OCI-LY1 (cell line): ENCODE results near the gene LCN9.
A peak's percentile ranks its signal among the peaks of the same experiment; 100 is the strongest.
"Not testable (repeated sequence)": the region's sequence is repeated elsewhere in the genome, so short reads cannot be mapped to it uniquely, and the experiment has no call there.

Source experiments
- H2AFZ ChIP-seq: fragments of 200-600 bp; sonication (generic), shearing (Covaris generic); 2 replicates; pipeline ENCODE4 v1.6.0; 2014; ENCODE audit warnings: antibody characterized with exemption, mild to moderate bottlenecking, low read length
- H3F3A ChIP-seq: fragments of 200-600 bp; sonication (generic), shearing (Covaris generic); 2 replicates; pipeline ENCODE4 v1.6.0; 2014; ENCODE audit warnings: mild to moderate bottlenecking, antibody characterized with exemption, low read length, moderate library complexity; ENCODE audit not compliant: insufficient read depth
- H3K27ac ChIP-seq: fragments of 200-600 bp; sonication (generic); 2 replicates; pipeline ENCODE4 v1.5.1; 2014; ENCODE audit warnings: low read length, mixed run types, mild to moderate bottlenecking, low read depth; ENCODE audit not compliant: poor library complexity, severe bottlenecking
- H3K27me3 ChIP-seq: fragments of 200-600 bp; sonication (generic); 2 replicates; pipeline ENCODE4 v1.6.0; 2014; ENCODE audit warnings: antibody characterized with exemption, mild to moderate bottlenecking, low read length, moderate library complexity; ENCODE audit not compliant: insufficient read depth
- H3K36me3 ChIP-seq: fragments of 200-600 bp; sonication (generic); 2 replicates; pipeline ENCODE4 v1.6.1; 2014; ENCODE audit warnings: mild to moderate bottlenecking, antibody characterized with exemption, low read length, moderate library complexity, mixed read lengths; ENCODE audit not compliant: insufficient read depth
- H3K4me1 ChIP-seq: fragments of 200-600 bp; sonication (generic); 2 replicates; pipeline ENCODE4 v1.5.1; 2014; ENCODE audit warnings: mild to moderate bottlenecking, low read length, moderate library complexity; ENCODE audit not compliant: insufficient read depth, severe bottlenecking
- H3K4me2 ChIP-seq: fragments of 200-600 bp; sonication (generic), shearing (Covaris generic); 2 replicates; pipeline ENCODE4 v1.6.1; 2014; ENCODE audit warnings: low read length
- H3K4me3 ChIP-seq: fragments of 200-600 bp; sonication (generic); 2 replicates; pipeline ENCODE4 v1.5.1; 2014; ENCODE audit warnings: low read length, low read depth, mild to moderate bottlenecking, mixed read lengths; ENCODE audit not compliant: poor library complexity, severe bottlenecking
- H3K79me2 ChIP-seq: fragments of 200-600 bp; shearing (Covaris generic); 2 replicates; pipeline ENCODE4 v1.6.1; 2016; ENCODE audit warnings: mixed run types, low read length, mixed read lengths; ENCODE audit not compliant: insufficient read depth
- H3K9ac ChIP-seq: fragments of 200-600 bp; sonication (generic), shearing (Covaris generic); 2 replicates; pipeline ENCODE4 v1.6.1; 2014; ENCODE audit warnings: mild to moderate bottlenecking, low read length, mixed read lengths
- H3K9me2 ChIP-seq: fragments of 200-600 bp; sonication (generic), shearing (Covaris generic); 2 replicates; pipeline ENCODE4 v1.6.1; 2014; ENCODE audit warnings: low read depth, mild to moderate bottlenecking, low read length, mixed read lengths
- H3K9me3 ChIP-seq: fragments of 200-600 bp; shearing (Covaris generic); 2 replicates; pipeline ENCODE4 v1.6.1; 2014; ENCODE audit warnings: low read length, mixed read lengths
- H4K20me1 ChIP-seq: fragments of 200-600 bp; sonication (generic), shearing (Covaris generic); 2 replicates; pipeline ENCODE4 v1.6.0; 2016; ENCODE audit warnings: mild to moderate bottlenecking, low read length; ENCODE audit not compliant: insufficient read depth
- CTCF ChIP-seq: fragments of 200-600 bp; sonication (generic), shearing (Covaris generic); IDR thresholded peaks from 2 replicates; pipeline ENCODE4 v1.5.1; 2017; ENCODE audit warnings: mild to moderate bottlenecking, antibody characterized with exemption, low read length, moderate library complexity, mixed read lengths
- EZH2 ChIP-seq: fragments of 200-600 bp; sonication (generic), shearing (Covaris generic); IDR thresholded peaks from 2 replicates; pipeline ENCODE4 v1.8.0; 2017; ENCODE audit warnings: borderline replicate concordance, mixed run types, mild to moderate bottlenecking, antibody characterized with exemption, low read length, moderate library complexity, mixed read lengths

Gene LCN9

GRCh38 chr9:135670721-135671590 is 7.8 kb downstream of the LCN9 start:
- Histone ChIP-seq H3F3A (no peaks in the 10 kb centered on the region), H3K9ac (no peak overlapping the region), H3K4me3 (no peak overlapping the region), H3K36me3 (no peaks in the 10 kb centered on the region), H3K27me3 (no peaks in the 10 kb centered on the region; the same call in 1 of the 2 replicates), H4K20me1 (no peaks in the 10 kb centered on the region), H3K79me2 (no peaks in the 10 kb centered on the region), H3K9me3 (no peaks in the 10 kb centered on the region), H3K27ac (no peak overlapping the region), H3K9me2 (no peaks in the 10 kb centered on the region), H3K4me1 (no peaks in the 10 kb centered on the region), H2AFZ (no peak overlapping the region), H3K4me2 (no peak overlapping the region)
- no peak for TF ChIP-seq EZH2
- no peak for TF ChIP-seq CTCF

- H3K4me2 ChIP-seq = no peak overlapping the region
- no peak overlapping the region for H3K4me3 ChIP-seq
- no peaks in the 10 kb centered on the region for H3K9me3 ChIP-seq
- H3K79me2 ChIP-seq = no peaks in the 10 kb centered on the region
- no peak overlapping the region for H2AFZ ChIP-seq
- H3K36me3 ChIP-seq = no peaks in the 10 kb centered on the region
- no peaks in the 10 kb centered on the region for H3K4me1 ChIP-seq
- H3K27ac ChIP-seq = no peak overlapping the region
- H3K9me2 ChIP-seq = no peaks in the 10 kb centered on the region
- H3K27me3 ChIP-seq = no peaks in the 10 kb centered on the region; the same call in 1 of the 2 replicates
- no peaks in the 10 kb centered on the region for H3F3A ChIP-seq
- no peak overlapping the region for H3K9ac ChIP-seq
- H4K20me1 ChIP-seq = no peaks in the 10 kb centered on the region
- TF ChIP-seq CTCF (0 out of 2 replicates have a peak, but pooled peaks have one; percentile 6), EZH2 (no peak)
Measured at GRCh38 chr9:135671591-135672041, 8.5 kb downstream of the LCN9 start.

- H3K27me3 ChIP-seq, H3K4me1 ChIP-seq, H2AFZ ChIP-seq, H3K9ac ChIP-seq, H3K4me2 ChIP-seq, H4K20me1 ChIP-seq, H3K79me2 ChIP-seq, H3K36me3 ChIP-seq, H3F3A ChIP-seq, H3K27ac ChIP-seq, H3K9me2 ChIP-seq, H3K4me3 ChIP-seq, H3K9me3 ChIP-seq: not testable (repeated sequence)
Measured at GRCh38 chr9:135672786-135673185, 9.7 kb downstream of the LCN9 start.

- no peaks in the 10 kb centered on the region for H3K9me3 ChIP-seq
- H2AFZ ChIP-seq = no peak overlapping the region
- H3K4me1 ChIP-seq = no peaks in the 10 kb centered on the region
- H3K79me2 ChIP-seq = no peaks in the 10 kb centered on the region
- H3F3A ChIP-seq = no peaks in the 10 kb centered on the region
- H3K4me3 ChIP-seq = no peak overlapping the region
- no peaks in the 10 kb centered on the region; the same call in 1 of the 2 replicates for H3K27me3 ChIP-seq
- no peak overlapping the region for H3K4me2 ChIP-seq
- H3K36me3 ChIP-seq = no peaks in the 10 kb centered on the region
- H3K27ac ChIP-seq = no peak overlapping the region
- H3K9me2 ChIP-seq = no peaks in the 10 kb centered on the region
- TF ChIP-seq EZH2 = no peak
- H3K9ac ChIP-seq = no peak overlapping the region
- no peaks in the 10 kb centered on the region for H4K20me1 ChIP-seq
Measured at GRCh38 chr9:135673941-135674340, 10.8 kb downstream of the LCN9 start.
